Gastrocnemius medialis (tissue), 4 donors: Measurements from ENCODE around the gene PTPRN2.

Source experiments
- CTCF ChIP-seq, 5 experiments: fragments of 450-650 bp in 3 of 5; fragments of 200-600 bp in 2 of 5; sonication (generic) in 2 of 5; IDR thresholded peaks in 4 of 5; conservative IDR thresholded peaks in 1 of 5; 1 replicate in 4 of 5; 2 replicates in 1 of 5; pipeline ENCODE4 v1.5.1; 2016 to 2019; ENCODE audit warnings: antibody characterized with exemption in 5 of 5, mild to moderate bottlenecking in 3 of 5, moderate library complexity in 3 of 5
- POLR2A ChIP-seq, 2 donors: fragments of 450-650 bp; IDR thresholded peaks; one replicate each; pipeline ENCODE4 v1.6.1; 2017; ENCODE audit warnings: antibody characterized with exemption in 2 of 2, mild to moderate bottlenecking in 2 of 2, moderate library complexity in 2 of 2

- TF ChIP-seq CTCF (IDR thresholded peaks at IDR 0.05 in 4 of 5, conservative IDR thresholded peaks at IDR 0.05 in 1 of 5): no peak
- TF ChIP-seq POLR2A (IDR thresholded peaks at IDR 0.05): no peak
These were observed 689.4 kb downstream of the PTPRN2 start for GRCh38 chr7:157898261-157898660.
